SU-DHL-6 (cell line): ENCODE results near the gene NFATC4.

ENCODE experiments used
- H2AFZ ChIP-seq: fragments of 200-600 bp; sonication (generic); 2 replicates; pipeline ENCODE4 v1.6.1; 2014; ENCODE audit warnings: low read depth, mild to moderate bottlenecking, moderate library complexity, mixed read lengths, antibody characterized with exemption, low read length; ENCODE audit not compliant: severe bottlenecking
- H3F3A ChIP-seq: fragments of 200-600 bp; shearing (Covaris generic); 2 replicates; pipeline ENCODE4 v1.6.0; 2016; ENCODE audit warnings: antibody characterized with exemption, mild to moderate bottlenecking; ENCODE audit not compliant: insufficient read depth
- H3K27ac ChIP-seq: fragments of 200-600 bp; sonication (generic); 2 replicates; pipeline ENCODE4 v1.5.1; 2016; ENCODE audit warnings: low read depth, mild to moderate bottlenecking, low read length, moderate library complexity, mixed read lengths
- H3K27me3 ChIP-seq: fragments of 200-600 bp; sonication (generic), shearing (Covaris generic); 2 replicates; pipeline ENCODE4 v1.6.0; 2014; ENCODE audit warnings: mild to moderate bottlenecking, low read length
- H3K36me3 ChIP-seq: fragments of 200-600 bp; sonication (generic); 2 replicates; pipeline ENCODE4 v1.6.1; 2014; ENCODE audit warnings: mild to moderate bottlenecking, low read length, mixed read lengths
- H3K4me2 ChIP-seq: fragments of 300-600, 200-600 bp; shearing (Covaris generic), sonication (generic); 2 replicates; pipeline ENCODE4 v1.6.0; 2014; ENCODE audit warnings: low read length, low read depth, mild to moderate bottlenecking; ENCODE audit not compliant: poor library complexity, severe bottlenecking
- H3K4me3 ChIP-seq: fragments of 200-600 bp; sonication (generic); 2 replicates; pipeline ENCODE4 v1.5.1; 2014; ENCODE audit warnings: antibody characterized with exemption, low read length, mild to moderate bottlenecking, mixed read lengths; ENCODE audit not compliant: insufficient read depth, poor library complexity, severe bottlenecking
- H3K79me2 ChIP-seq: fragments of 200-600 bp; sonication (generic); 2 replicates; pipeline ENCODE4 v1.6.1; 2014; ENCODE audit warnings: mild to moderate bottlenecking, low read length, moderate library complexity; ENCODE audit not compliant: insufficient read depth
- H3K9ac ChIP-seq: fragments of 200-600 bp; sonication (generic); 2 replicates; pipeline ENCODE4 v1.7.0; 2014; ENCODE audit warnings: mild to moderate bottlenecking, low read length
- H3K9me2 ChIP-seq: fragments of 200-600 bp; sonication (generic); replicated peaks from 2 replicates; pipeline ENCODE4 v1.6.1; 2014; ENCODE audit warnings: low read length; ENCODE audit not compliant: insufficient read depth
- H3K9me3 ChIP-seq: fragments of 200-600 bp; sonication (generic); 2 replicates; pipeline ENCODE4 v1.6.1; 2014; ENCODE audit warnings: low read length, mixed read lengths; ENCODE audit not compliant: insufficient read depth
- H4K20me1 ChIP-seq: fragments of 200-600 bp; sonication (generic); 2 replicates; pipeline ENCODE4 v1.6.1; 2014; ENCODE audit warnings: low read depth, mild to moderate bottlenecking, antibody characterized with exemption, low read length, moderate library complexity, mixed read lengths
- EZH2phosphoT487 ChIP-seq: fragments of 200-600 bp; sonication (generic), shearing (Covaris generic); conservative IDR thresholded peaks from 2 replicates; pipeline ENCODE4 v1.6.1; 2018; ENCODE audit warnings: mild to moderate bottlenecking, antibody characterized with exemption, low read length, moderate library complexity, mixed read lengths
- TF ChIP-seq, protein P1 (sequence below): fragments of 200-600 bp; sonication (generic); IDR thresholded peaks from one replicate; pipeline ENCODE4 v1.5.1; 2017; ENCODE audit warnings: antibody characterized with exemption, mild to moderate bottlenecking, low read length, moderate library complexity; ENCODE audit not compliant: insufficient read depth, poor library complexity, severe bottlenecking

Gene NFATC4

DNA sequence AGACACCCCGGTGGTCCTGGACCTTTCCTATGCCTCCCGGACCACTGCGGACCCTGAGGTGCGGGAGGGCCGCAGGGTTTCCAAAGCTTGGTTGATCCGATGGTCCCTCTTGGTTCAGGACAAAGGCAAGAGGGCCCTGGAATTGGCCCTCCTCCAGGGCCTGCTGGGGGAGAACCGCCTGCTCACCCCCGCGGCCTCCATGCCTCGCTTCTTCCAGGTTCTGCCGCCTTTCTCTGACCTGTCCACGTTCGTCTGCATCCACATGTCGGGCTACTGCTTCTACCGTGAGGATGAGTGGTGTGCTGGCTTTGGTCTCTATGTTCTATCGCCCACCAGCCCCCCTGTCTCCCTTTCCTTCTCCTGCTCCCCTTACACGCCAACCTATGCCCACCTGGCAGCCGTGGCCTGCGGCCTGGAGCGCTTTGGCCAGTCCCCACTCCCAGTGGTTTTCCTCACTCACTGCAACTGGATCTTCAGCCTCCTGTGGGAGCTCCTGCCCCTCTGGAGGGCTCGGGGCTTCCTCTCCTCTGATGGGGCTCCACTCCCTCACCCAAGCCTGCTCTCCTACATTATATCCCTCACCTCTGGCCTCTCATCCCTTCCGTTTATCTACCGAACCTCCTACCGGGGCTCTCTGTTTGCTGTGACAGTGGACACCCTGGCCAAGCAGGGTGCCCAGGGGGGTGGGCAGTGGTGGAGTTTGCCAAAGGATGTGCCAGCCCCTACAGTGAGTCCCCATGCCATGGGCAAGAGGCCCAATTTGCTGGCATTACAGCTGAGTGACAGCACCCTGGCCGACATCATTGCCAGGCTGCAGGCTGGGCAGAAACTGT is 47.7 kb downstream of the NFATC4 start:
- no peak overlapping the region for H3K27ac ChIP-seq
- H3K36me3 ChIP-seq, result no peaks in the 10 kb centered on the region

DNA sequence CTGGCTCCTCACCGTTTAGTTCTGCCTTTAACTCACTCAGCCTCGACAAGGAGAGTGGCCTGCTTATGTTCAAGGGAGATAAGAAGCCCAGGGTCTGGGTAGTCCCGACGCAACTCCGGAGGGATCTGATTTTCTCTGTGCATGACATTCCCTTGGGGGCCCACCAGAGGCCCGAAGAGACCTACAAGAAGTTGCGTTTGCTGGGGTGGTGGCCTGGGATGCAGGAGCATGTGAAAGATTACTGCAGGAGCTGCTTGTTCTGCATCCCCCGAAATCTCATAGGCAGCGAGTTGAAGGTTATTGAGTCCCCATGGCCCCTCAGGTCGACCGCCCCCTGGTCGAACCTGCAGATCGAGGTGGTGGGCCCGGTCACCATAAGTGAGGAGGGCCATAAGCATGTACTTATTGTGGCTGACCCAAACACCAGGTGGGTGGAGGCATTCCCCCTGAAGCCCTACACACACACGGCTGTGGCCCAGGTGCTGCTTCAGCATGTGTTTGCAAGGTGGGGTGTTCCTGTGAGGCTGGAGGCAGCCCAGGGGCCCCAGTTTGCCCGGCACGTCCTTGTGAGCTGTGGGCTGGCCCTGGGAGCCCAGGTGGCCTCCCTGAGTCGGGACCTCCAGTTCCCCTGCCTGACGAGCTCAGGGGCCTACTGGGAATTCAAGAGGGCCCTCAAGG is 48.4 kb downstream of the NFATC4 start:
- no peaks in the 10 kb centered on the region for H3F3A ChIP-seq
- H3K9ac ChIP-seq, result no peak overlapping the region
- TF ChIP-seq, protein P1, sequence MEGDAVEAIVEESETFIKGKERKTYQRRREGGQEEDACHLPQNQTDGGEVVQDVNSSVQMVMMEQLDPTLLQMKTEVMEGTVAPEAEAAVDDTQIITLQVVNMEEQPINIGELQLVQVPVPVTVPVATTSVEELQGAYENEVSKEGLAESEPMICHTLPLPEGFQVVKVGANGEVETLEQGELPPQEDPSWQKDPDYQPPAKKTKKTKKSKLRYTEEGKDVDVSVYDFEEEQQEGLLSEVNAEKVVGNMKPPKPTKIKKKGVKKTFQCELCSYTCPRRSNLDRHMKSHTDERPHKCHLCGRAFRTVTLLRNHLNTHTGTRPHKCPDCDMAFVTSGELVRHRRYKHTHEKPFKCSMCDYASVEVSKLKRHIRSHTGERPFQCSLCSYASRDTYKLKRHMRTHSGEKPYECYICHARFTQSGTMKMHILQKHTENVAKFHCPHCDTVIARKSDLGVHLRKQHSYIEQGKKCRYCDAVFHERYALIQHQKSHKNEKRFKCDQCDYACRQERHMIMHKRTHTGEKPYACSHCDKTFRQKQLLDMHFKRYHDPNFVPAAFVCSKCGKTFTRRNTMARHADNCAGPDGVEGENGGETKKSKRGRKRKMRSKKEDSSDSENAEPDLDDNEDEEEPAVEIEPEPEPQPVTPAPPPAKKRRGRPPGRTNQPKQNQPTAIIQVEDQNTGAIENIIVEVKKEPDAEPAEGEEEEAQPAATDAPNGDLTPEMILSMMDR, result no peak
- no peak for TF ChIP-seq EZH2phosphoT487

More for the DNA sequence above, 47.7 kb downstream of the NFATC4 start:
- no peaks in the 10 kb centered on the region for H4K20me1 ChIP-seq
- H2AFZ ChIP-seq, result no peak overlapping the region
- TF ChIP-seq, protein P1, result no peak
- TF ChIP-seq EZH2phosphoT487, result no peak
- H3K27me3 ChIP-seq, result no peaks in the 10 kb centered on the region
- no peaks in the 10 kb centered on the region for H3K79me2 ChIP-seq
- H3K4me2 ChIP-seq, result no peak overlapping the region
- no peaks in the 10 kb centered on the region for H3K9me3 ChIP-seq
- H3K4me3 ChIP-seq, result no peak overlapping the region
- H3K9ac ChIP-seq, result no peak overlapping the region
- no peaks in the 10 kb centered on the region for H3K9me2 ChIP-seq
- no peaks in the 10 kb centered on the region for H3F3A ChIP-seq

DNA sequence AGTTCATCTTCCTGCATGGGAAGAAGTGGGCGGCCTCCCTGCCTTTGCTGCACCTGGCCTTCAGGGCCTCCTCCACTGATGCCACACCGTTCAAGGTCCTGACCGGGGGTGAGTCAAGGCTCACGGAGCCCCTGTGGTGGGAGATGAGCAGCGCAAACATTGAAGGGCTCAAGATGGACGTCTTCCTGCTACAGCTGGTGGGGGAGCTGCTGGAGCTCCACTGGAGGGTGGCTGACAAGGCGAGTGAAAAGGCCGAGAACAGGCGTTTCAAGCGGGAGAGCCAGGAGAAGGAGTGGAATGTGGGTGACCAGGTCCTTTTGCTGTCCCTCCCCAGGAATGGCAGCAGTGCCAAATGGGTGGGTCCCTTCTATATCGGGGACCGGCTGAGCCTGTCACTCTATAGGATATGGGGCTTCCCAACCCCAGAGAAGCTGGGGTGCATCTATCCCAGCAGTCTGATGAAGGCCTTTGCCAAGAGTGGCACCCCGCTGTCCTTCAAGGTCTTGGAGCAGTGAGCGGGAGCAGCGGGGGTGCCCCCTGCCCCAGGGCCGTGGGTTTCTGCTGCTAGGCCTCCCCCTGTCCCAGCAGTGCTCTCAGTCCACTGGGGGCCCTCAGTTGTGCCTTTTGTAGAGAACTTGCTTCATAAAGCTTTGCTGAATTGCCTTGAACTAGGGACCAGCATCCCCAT is 49.1 kb downstream of the NFATC4 start:
- no peaks in the 10 kb centered on the region for H3K36me3 ChIP-seq
- no peaks in the 10 kb centered on the region for H3F3A ChIP-seq
- no peaks in the 10 kb centered on the region for H3K27me3 ChIP-seq
- no peak overlapping the region for H3K27ac ChIP-seq
- no peak overlapping the region for H2AFZ ChIP-seq
- no peaks in the 10 kb centered on the region for H3K9me3 ChIP-seq
- H4K20me1 ChIP-seq, result no peaks in the 10 kb centered on the region
- TF ChIP-seq, protein P1, result no peak
- TF ChIP-seq EZH2phosphoT487, result no peak
- H3K9me2 ChIP-seq, result no peaks in the 10 kb centered on the region
- H3K4me2 ChIP-seq, result no peak overlapping the region
- no peak overlapping the region for H3K4me3 ChIP-seq
- H3K79me2 ChIP-seq, result no peaks in the 10 kb centered on the region
- no peak overlapping the region for H3K9ac ChIP-seq

More for the DNA sequence above, 48.4 kb downstream of the NFATC4 start:
- Histone ChIP-seq H4K20me1 (no peaks in the 10 kb centered on the region), H3K4me2 (no peak overlapping the region), H2AFZ (no peak overlapping the region), H3K9me2 (no peaks in the 10 kb centered on the region), H3K4me3 (no peak overlapping the region), H3K79me2 (no peaks in the 10 kb centered on the region), H3K36me3 (no peaks in the 10 kb centered on the region), H3K27ac (no peak overlapping the region), H3K27me3 (no peaks in the 10 kb centered on the region), H3K9me3 (no peaks in the 10 kb centered on the region)
